ENCODE data around the gene KLC1.

KLC1 gene

DNA sequence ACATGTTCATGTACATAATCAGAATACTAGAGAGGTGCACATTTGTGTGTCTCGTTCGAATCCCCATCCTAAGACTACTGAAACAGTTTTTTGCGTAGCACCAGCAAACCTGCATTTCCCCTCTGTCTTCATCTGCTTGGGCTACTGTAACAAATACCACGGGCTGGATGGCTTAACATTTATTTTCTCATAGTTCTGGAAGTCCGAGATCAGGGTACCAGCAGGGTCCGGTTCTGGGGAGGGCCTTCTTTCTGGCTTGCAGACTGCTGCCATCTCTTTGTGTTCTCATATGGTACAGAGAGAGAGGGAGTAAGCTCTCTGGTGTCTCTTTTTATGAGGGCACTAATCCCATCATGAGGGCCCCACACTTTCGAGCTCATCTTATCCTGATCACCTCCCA lies 30.6 kb downstream of the KLC1 start:
- H3K36me3 Mint-ChIP-seq (ENCODE audit: low read depth) = peaks cover 84% of the 10 kb centered on the region
- H3K27ac Mint-ChIP-seq = peak overlapping the region; percentile 5
- no peaks in the 10 kb centered on the region for H3K9me3 Mint-ChIP-seq

DNA sequence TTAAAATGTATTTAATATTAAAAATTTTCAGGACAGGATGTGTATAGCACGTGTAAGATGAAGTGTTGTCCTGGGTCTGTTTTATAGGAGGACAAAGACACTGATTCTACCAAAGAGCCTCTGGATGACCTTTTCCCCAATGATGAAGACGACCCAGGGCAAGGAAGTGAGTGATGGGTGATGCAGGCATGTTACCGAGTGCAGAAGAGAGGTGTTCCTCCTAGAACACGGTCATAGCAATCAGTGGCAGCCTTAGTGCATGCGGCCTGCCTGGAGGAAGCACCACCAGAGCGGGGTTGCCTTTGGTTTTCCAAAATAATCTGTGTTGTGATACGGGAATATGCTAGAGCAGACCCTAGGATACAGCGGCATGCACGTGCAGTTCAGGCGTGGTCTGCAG lies 33.0 kb downstream of the KLC1 start:
- Mint-ChIP-seq H3K4me3 (no peak overlapping the region), H3K36me3 (ENCODE audit: low read depth) (peaks cover 78% of the 10 kb centered on the region), H3K27ac (peak overlapping the region; percentile 20)

More for the DNA sequence above, 30.6 kb downstream of the KLC1 start:
- H3K4me3 Mint-ChIP-seq = no peak overlapping the region
- peaks cover 4% of the 10 kb centered on the region for H3K4me1 Mint-ChIP-seq (ENCODE audit: low read depth)
- DNase-seq = no peak
- H3K27me3 Mint-ChIP-seq = no peaks in the 10 kb centered on the region

GRCh38 chr14:103662591-103662990 lies 33.6 kb downstream of the KLC1 start:
- no peaks in the 10 kb centered on the region for H3K9me3 Mint-ChIP-seq
- no peak overlapping the region for H3K27ac Mint-ChIP-seq
- peaks cover 77% of the 10 kb centered on the region for H3K36me3 Mint-ChIP-seq (ENCODE audit: low read depth)
- H3K27me3 Mint-ChIP-seq = no peaks in the 10 kb centered on the region
- no peak for DNase-seq
- H3K4me1 Mint-ChIP-seq (ENCODE audit: low read depth) = peaks cover 1% of the 10 kb centered on the region
- H3K4me3 Mint-ChIP-seq = no peak overlapping the region

More for the DNA sequence above, 33.0 kb downstream of the KLC1 start:
- Mint-ChIP-seq H3K4me1 (ENCODE audit: low read depth) (no peaks in the 10 kb centered on the region), H3K9me3 (no peaks in the 10 kb centered on the region), H3K27me3 (no peaks in the 10 kb centered on the region)
- no peak for DNase-seq

DNA sequence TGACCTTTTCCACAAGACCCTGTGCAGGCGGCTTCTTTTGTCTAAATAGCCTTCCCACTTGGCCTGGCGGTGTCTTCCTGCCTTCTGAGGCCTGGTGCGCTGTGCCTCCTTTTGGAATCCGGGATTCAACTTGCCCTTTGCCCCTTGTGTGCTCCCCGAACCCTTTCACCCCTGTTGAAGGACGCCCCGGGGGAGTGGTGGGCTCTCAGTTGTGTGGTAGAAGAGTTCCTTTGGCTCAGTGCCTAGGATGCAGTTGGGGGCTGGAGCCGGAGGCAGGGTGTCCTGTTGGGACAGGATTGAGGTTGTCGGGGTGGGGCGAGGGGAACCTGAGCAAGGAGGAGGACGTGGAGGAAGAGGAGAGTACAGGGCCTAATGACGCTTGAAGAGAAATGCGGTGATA lies 34.5 kb downstream of the KLC1 start:
- Mint-ChIP-seq H3K4me1 (ENCODE audit: low read depth) (peaks cover 4% of the 10 kb centered on the region), H3K27ac (no peak overlapping the region), H3K9me3 (no peaks in the 10 kb centered on the region), H3K4me3 (no peak overlapping the region), H3K27me3 (no peaks in the 10 kb centered on the region), H3K36me3 (ENCODE audit: low read depth) (peaks cover 79% of the 10 kb centered on the region)
- DNase-seq = no peak

- H3K36me3 Mint-ChIP-seq (ENCODE audit: low read depth) = peaks cover 84% of the 10 kb centered on the region
- no peaks in the 10 kb centered on the region for H3K27me3 Mint-ChIP-seq
- no peaks in the 10 kb centered on the region for H3K9me3 Mint-ChIP-seq
- peaks cover 4% of the 10 kb centered on the region for H3K4me1 Mint-ChIP-seq (ENCODE audit: low read depth)
- no peak overlapping the region for H3K4me3 Mint-ChIP-seq
- DNase-seq = no peak
- H3K27ac Mint-ChIP-seq = peak overlapping the region; percentile 11
Measured at GRCh38 chr14:103667671-103668070, 38.7 kb downstream of the KLC1 start.

DNA sequence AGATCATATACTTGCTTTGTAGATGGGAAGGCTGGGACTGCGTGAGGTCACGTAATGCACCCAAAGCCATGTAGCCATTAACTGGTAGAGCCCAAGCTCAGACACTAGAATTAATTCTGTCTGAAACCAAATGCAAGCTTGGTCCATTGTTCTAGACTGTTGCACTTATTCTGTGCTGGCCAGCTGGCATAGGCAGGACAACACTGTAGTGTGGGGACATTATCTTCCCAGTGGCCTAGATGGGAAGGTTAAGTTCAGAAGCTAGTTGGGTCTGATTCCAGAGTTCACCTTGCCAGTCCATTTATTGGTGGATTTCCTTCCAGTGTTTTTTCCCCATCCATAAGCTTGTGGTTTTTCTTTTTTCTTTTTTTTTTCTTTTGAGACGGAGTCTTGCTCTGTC lies 39.1 kb downstream of the KLC1 start:
- Mint-ChIP-seq H3K9me3 (no peaks in the 10 kb centered on the region), H3K4me3 (no peak overlapping the region), H3K4me1 (ENCODE audit: low read depth) (peaks cover 4% of the 10 kb centered on the region), H3K36me3 (ENCODE audit: low read depth) (peaks cover 85% of the 10 kb centered on the region), H3K27me3 (no peaks in the 10 kb centered on the region), H3K27ac (no peak overlapping the region)
- no peak for DNase-seq

DNA sequence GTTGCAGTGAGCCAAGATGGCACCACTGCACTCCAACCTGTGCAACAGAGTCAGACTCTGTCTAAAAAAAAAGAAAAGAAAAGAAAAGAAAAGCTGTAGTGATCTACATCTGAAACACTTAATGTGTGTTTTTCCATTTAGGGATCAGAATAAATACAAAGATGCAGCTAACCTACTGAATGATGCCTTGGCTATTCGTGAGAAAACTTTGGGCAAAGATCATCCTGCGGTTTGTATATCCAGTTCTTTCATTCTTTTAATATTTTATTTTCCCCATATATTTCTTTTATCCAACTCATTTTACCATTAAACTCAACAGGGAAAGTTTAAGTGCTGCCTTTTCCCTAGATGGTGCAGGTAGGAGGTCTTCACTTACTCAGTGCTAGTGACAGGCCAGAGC lies 40.4 kb downstream of the KLC1 start:
- H3K27ac Mint-ChIP-seq = no peak overlapping the region
- H3K4me3 Mint-ChIP-seq = no peak overlapping the region
- H3K4me1 Mint-ChIP-seq (ENCODE audit: low read depth) = peaks cover 4% of the 10 kb centered on the region
- H3K9me3 Mint-ChIP-seq = no peaks in the 10 kb centered on the region
- H3K27me3 Mint-ChIP-seq = no peaks in the 10 kb centered on the region
- H3K36me3 Mint-ChIP-seq (ENCODE audit: low read depth) = peaks cover 83% of the 10 kb centered on the region
- no peak for DNase-seq

GRCh38 chr14:103671911-103672310 lies 42.9 kb downstream of the KLC1 start:
- no peaks in the 10 kb centered on the region for H3K27me3 Mint-ChIP-seq
- no peak overlapping the region for H3K4me3 Mint-ChIP-seq
- no peak for DNase-seq
- H3K36me3 Mint-ChIP-seq (ENCODE audit: low read depth) = peaks cover 87% of the 10 kb centered on the region
- H3K4me1 Mint-ChIP-seq (ENCODE audit: low read depth) = peaks cover 4% of the 10 kb centered on the region
- no peaks in the 10 kb centered on the region for H3K9me3 Mint-ChIP-seq
- no peak overlapping the region for H3K27ac Mint-ChIP-seq

DNA sequence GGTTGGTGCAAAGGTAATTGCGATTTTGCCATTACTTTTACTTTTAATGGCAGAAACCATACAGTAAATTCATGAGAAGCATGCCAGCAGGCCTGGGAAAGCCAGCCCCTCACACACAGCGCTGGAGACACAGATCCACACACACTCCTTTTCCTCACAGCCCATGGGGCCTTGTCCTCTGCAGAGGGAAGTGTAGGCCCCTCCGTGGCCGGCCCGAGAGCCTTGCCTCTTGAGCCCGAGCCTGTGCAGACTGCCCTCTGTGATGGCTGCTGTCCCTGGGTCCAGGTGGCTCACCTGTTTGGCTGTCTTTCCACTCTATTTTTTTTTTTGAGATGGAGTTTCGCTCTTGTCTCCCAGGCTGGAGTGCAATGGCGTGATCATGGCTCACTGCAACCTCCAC lies 46.9 kb downstream of the KLC1 start:
- Mint-ChIP-seq H3K27me3 (no peaks in the 10 kb centered on the region), H3K4me1 (ENCODE audit: low read depth) (peaks cover 9% of the 10 kb centered on the region), H3K4me3 (no peak overlapping the region), H3K9me3 (no peaks in the 10 kb centered on the region), H3K36me3 (ENCODE audit: low read depth) (peaks cover 94% of the 10 kb centered on the region), H3K27ac (no peak overlapping the region)
- DNase-seq = no peak

DNA sequence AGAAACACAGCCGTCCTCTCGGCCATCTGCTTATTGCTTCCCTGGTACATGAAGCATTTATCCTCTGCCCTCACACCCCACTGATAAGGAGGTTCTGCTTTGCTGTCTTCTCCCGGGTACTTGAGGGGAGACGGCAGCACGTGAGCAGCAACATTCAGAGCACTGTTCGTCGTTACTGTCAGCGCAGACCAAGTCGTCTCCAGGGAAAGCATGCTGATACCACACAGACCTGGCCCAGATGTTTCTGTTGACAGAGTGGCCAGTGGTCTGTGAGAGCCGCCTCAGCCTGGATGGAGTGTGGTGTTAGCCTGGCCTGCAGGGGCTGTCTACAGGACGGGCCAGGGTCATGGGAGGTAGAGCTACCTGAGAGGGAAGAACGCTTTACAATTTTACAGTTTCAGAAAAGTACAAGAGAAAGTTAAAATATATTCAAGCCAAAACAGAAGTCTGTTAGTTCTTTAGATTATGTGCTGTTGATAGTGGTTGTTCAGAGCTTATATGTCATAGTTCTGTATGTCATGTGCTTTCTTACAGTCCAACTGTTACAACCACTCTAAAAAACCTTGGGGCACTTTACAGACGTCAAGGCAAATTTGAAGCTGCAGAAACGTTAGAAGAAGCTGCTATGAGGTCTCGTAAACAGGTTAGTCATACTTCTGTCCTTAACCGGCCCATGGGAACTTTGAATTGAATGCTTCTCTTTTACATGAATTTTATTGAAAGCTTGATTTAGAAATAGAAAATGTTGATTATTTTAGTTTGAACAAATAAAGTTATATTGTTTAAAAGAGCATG lies 48.1 kb downstream of the KLC1 start:
- H3K4me3 Mint-ChIP-seq = no peak overlapping the region
- peaks cover 9% of the 10 kb centered on the region for H3K4me1 Mint-ChIP-seq (ENCODE audit: low read depth)
- H3K27me3 Mint-ChIP-seq = no peaks in the 10 kb centered on the region
- peak overlapping the region; percentile 42 for H3K27ac Mint-ChIP-seq
- H3K36me3 Mint-ChIP-seq (ENCODE audit: low read depth) = peaks cover 93% of the 10 kb centered on the region
- no peak for DNase-seq
- no peaks in the 10 kb centered on the region for H3K9me3 Mint-ChIP-seq

- Mint-ChIP-seq H3K27me3 (no peaks in the 10 kb centered on the region), H3K27ac (peak overlapping the region; percentile 73), H3K36me3 (ENCODE audit: low read depth) (peaks cover 94% of the 10 kb centered on the region), H3K9me3 (no peaks in the 10 kb centered on the region), H3K4me3 (no peak overlapping the region), H3K4me1 (ENCODE audit: low read depth) (peaks cover 9% of the 10 kb centered on the region)
- peak; percentile 65 for DNase-seq
Measured at GRCh38 chr14:103679351-103679750, 50.3 kb downstream of the KLC1 start.

- H3K4me1 Mint-ChIP-seq (ENCODE audit: low read depth) = peaks cover 9% of the 10 kb centered on the region
- H3K9me3 Mint-ChIP-seq = no peaks in the 10 kb centered on the region
- no peaks in the 10 kb centered on the region for H3K27me3 Mint-ChIP-seq
- no peak overlapping the region for H3K4me3 Mint-ChIP-seq
- peaks cover 94% of the 10 kb centered on the region for H3K36me3 Mint-ChIP-seq (ENCODE audit: low read depth)
- no peak for DNase-seq
- H3K27ac Mint-ChIP-seq = peak overlapping the region; percentile 11
Measured at GRCh38 chr14:103680491-103681231, 51.6 kb downstream of the KLC1 start.

DNA sequence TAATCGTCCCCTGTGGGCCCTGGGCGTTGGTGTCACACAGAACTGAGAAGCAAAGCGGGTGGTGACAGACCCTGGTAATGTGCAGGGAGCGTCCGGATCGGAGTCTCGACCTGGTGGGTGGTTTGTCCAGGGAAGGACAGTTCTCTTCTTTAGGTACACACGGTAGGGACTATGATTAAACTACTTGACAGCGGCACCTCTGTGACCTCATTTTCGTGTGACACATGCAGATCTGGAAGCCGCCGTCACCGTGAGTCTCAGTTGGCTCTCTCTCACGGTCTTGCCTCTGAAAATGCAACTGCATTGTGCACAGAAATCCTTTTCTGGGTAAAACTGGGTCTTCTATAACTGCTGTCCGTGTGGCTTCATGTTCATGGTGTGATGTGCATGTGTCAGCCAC lies 54.1 kb downstream of the KLC1 start:
- H3K36me3 Mint-ChIP-seq (ENCODE audit: low read depth) = peaks cover 94% of the 10 kb centered on the region
- peak overlapping the region; percentile 41 for H3K27ac Mint-ChIP-seq
- no peak overlapping the region for H3K4me3 Mint-ChIP-seq
- H3K9me3 Mint-ChIP-seq = no peaks in the 10 kb centered on the region
- H3K4me1 Mint-ChIP-seq (ENCODE audit: low read depth) = peaks cover 9% of the 10 kb centered on the region
- no peaks in the 10 kb centered on the region for H3K27me3 Mint-ChIP-seq
- no peak for DNase-seq

DNA sequence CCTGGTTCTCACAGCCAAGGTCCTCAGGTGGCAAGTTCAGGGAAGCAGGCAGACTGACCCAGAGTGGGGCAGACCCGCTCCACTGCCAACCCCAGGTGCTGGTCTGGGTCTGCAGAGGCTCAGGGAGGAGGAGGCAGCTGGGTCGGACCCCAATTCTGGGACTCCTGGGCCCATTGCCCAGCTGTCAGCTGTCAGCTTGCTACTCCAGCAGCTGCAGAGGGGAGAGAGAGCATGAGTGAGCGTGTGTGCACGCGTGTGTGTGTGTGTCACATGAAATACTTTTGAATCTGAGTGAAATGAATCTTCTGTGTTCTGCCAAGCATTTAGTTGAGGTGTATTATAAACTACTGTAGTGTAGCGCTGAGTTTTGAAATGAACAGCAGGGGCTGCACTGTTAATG lies 55.5 kb downstream of the KLC1 start:
- Mint-ChIP-seq H3K4me3 (no peak overlapping the region), H3K36me3 (ENCODE audit: low read depth) (peaks cover 93% of the 10 kb centered on the region), H3K4me1 (ENCODE audit: low read depth) (peaks cover 4% of the 10 kb centered on the region), H3K27me3 (no peaks in the 10 kb centered on the region), H3K9me3 (no peaks in the 10 kb centered on the region), H3K27ac (no peak overlapping the region)
- DNase-seq = no peak

GRCh38 chr14:103684871-103685270 lies 55.9 kb downstream of the KLC1 start:
- Mint-ChIP-seq H3K9me3 (no peaks in the 10 kb centered on the region), H3K36me3 (ENCODE audit: low read depth) (peaks cover 92% of the 10 kb centered on the region), H3K27me3 (no peaks in the 10 kb centered on the region), H3K4me3 (no peak overlapping the region), H3K27ac (no peak overlapping the region), H3K4me1 (ENCODE audit: low read depth) (no peaks in the 10 kb centered on the region)
- no peak for DNase-seq
